Thyroid gland (tissue), 4 donors: ENCODE results near the gene HOOK1.

Experiments
- POLR2A ChIP-seq, 2 donors: fragments of 450-650 bp; IDR thresholded peaks; one replicate each; pipeline ENCODE4 v1.6.1; 2017; ENCODE audit warnings: antibody characterized with exemption in 2 of 2, mild to moderate bottlenecking in 2 of 2, moderate library complexity in 1 of 2
- TF ChIP-seq, protein P1 (sequence below), 6 experiments: fragments of 200-600 bp in 3 of 6; fragments of 450-650 bp in 3 of 6; sonication (generic) in 3 of 6; IDR thresholded peaks; one replicate each; pipeline ENCODE4 v1.5.1; 2016 to 2019; ENCODE audit warnings: antibody characterized with exemption in 6 of 6, mild to moderate bottlenecking in 2 of 6, inconsistent platforms in 1 of 6, moderate library complexity in 1 of 6

DNA sequence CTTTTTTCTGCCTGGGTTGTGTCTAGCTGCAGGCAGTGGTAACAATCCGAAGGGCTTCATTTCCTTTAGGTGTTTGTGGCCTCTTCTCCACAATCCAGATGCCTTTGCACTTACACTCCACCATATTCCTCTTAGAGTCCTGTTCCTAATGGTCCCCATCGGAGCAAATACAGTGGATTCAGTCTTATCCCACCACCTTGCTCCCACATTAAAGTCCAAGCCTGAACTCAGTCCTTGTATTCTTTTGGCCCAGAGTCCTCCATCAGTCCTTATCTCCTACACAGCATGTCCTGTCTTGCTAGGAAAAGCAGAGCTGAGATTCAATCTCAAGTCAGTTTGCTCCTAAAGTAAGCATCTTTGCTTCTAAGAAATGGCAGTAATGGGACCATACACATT, 103.0 kb downstream of the HOOK1 start:
- TF ChIP-seq, protein P1, sequence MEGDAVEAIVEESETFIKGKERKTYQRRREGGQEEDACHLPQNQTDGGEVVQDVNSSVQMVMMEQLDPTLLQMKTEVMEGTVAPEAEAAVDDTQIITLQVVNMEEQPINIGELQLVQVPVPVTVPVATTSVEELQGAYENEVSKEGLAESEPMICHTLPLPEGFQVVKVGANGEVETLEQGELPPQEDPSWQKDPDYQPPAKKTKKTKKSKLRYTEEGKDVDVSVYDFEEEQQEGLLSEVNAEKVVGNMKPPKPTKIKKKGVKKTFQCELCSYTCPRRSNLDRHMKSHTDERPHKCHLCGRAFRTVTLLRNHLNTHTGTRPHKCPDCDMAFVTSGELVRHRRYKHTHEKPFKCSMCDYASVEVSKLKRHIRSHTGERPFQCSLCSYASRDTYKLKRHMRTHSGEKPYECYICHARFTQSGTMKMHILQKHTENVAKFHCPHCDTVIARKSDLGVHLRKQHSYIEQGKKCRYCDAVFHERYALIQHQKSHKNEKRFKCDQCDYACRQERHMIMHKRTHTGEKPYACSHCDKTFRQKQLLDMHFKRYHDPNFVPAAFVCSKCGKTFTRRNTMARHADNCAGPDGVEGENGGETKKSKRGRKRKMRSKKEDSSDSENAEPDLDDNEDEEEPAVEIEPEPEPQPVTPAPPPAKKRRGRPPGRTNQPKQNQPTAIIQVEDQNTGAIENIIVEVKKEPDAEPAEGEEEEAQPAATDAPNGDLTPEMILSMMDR (IDR thresholded peaks at IDR 0.05), result no peak
- no peak for TF ChIP-seq POLR2A (IDR thresholded peaks at IDR 0.05)
